Measurements from ENCODE around the gene RPS24. TPM values are rescaled to one million over a fixed set of nuclear protein-coding genes. Genes with fewer than 3 reads are reported as not detected.

RPS24 gene
- polyA plus RNA-seq, result 1,000 to 10,000 TPM; 3,318 to 7,694 (median 4,630) TPM
- long read RNA-seq, donor 1, transcript RPS24-207 (3 exons, 1,104 nt), result minor isoform, 430 of 8,672 reads
- long read RNA-seq, donor 1, transcript RPS24-211 (1 exons, 2,146 nt), result minor isoform, 945 of 8,672 reads
- long read RNA-seq, donor 1, transcript RPS24-210 (4 exons, 1,008 nt), result minor isoform, 329 of 8,672 reads
- long read RNA-seq, donor 1, transcript RPS24-219 (6 exons, 684 nt), result major isoform, 2,051 of 8,672 reads
- long read RNA-seq, donor 1, partial matches to known transcripts, result 2,542 of 8,672 reads
- long read RNA-seq, donor 1, other reads (novel, unspliced or antisense), result 2,073 of 8,672 reads
- long read RNA-seq, donor 2, transcript RPS24-219 (6 exons, 684 nt), result major isoform, 408 of 1,570 reads
- long read RNA-seq, donor 2, transcript RPS24-214 (5 exons, 634 nt), result minor isoform, 55 of 1,570 reads
- long read RNA-seq, donor 2, transcript RPS24-207 (3 exons, 1,104 nt), result minor isoform, 50 of 1,570 reads
- long read RNA-seq, donor 2, transcript RPS24-211 (1 exons, 2,146 nt), result minor isoform, 258 of 1,570 reads
- long read RNA-seq, donor 2, partial matches to known transcripts, result 344 of 1,570 reads
- long read RNA-seq, donor 2, other reads (novel, unspliced or antisense), result 417 of 1,570 reads
- long read RNA-seq, donor 3, transcript RPS24-207 (3 exons, 1,104 nt), result minor isoform, 178 of 4,020 reads
- long read RNA-seq, donor 3, transcript RPS24-211 (1 exons, 2,146 nt), result minor isoform, 632 of 4,020 reads
- long read RNA-seq, donor 3, transcript RPS24-219 (6 exons, 684 nt), result major isoform, 1,037 of 4,020 reads
- long read RNA-seq, donor 3, transcript RPS24-210 (4 exons, 1,008 nt), result minor isoform, 134 of 4,020 reads
- long read RNA-seq, donor 3, partial matches to known transcripts, result 1,631 of 4,020 reads
- long read RNA-seq, donor 3, other reads (novel, unspliced or antisense), result 280 of 4,020 reads
- long read RNA-seq, donor 4, transcript RPS24-211 (1 exons, 2,146 nt), result minor isoform, 19 of 113 reads
- long read RNA-seq, donor 4, transcript RPS24-207 (3 exons, 1,104 nt), result minor isoform, 6 of 113 reads
- long read RNA-seq, donor 4, transcript RPS24-219 (6 exons, 684 nt), result major isoform, 39 of 113 reads
- long read RNA-seq, donor 4, partial matches to known transcripts, result 23 of 113 reads
- long read RNA-seq, donor 4, other reads (novel, unspliced or antisense), result 23 of 113 reads
- long read RNA-seq, donor 5, transcript RPS24-214 (5 exons, 634 nt), result minor isoform, 32 of 1,325 reads
- long read RNA-seq, donor 5, transcript RPS24-207 (3 exons, 1,104 nt), result minor isoform, 41 of 1,325 reads
- long read RNA-seq, donor 5, transcript RPS24-211 (1 exons, 2,146 nt), result major isoform, 301 of 1,325 reads
- long read RNA-seq, donor 5, transcript RPS24-219 (6 exons, 684 nt), result minor isoform, 221 of 1,325 reads
- long read RNA-seq, donor 5, partial matches to known transcripts, result 526 of 1,325 reads
- long read RNA-seq, donor 5, other reads (novel, unspliced or antisense), result 185 of 1,325 reads
- long read RNA-seq, donor 6, transcript RPS24-207 (3 exons, 1,104 nt), result minor isoform, 138 of 2,853 reads
- long read RNA-seq, donor 6, transcript RPS24-211 (1 exons, 2,146 nt), result minor isoform, 367 of 2,853 reads
- long read RNA-seq, donor 6, transcript RPS24-219 (6 exons, 684 nt), result major isoform, 748 of 2,853 reads
- long read RNA-seq, donor 6, transcript RPS24-210 (4 exons, 1,008 nt), result minor isoform, 91 of 2,853 reads
- long read RNA-seq, donor 6, partial matches to known transcripts, result 649 of 2,853 reads
- long read RNA-seq, donor 6, other reads (novel, unspliced or antisense), result 777 of 2,853 reads
- long read RNA-seq, donor 7, result 0 reads
- long read RNA-seq, donor 8, transcript RPS24-219 (6 exons, 684 nt), result major isoform, 138 of 384 reads
- long read RNA-seq, donor 8, transcript RPS24-214 (5 exons, 634 nt), result minor isoform, 20 of 384 reads
- long read RNA-seq, donor 8, transcript RPS24-207 (3 exons, 1,104 nt), result minor isoform, 16 of 384 reads
- long read RNA-seq, donor 8, transcript RPS24-211 (1 exons, 2,146 nt), result minor isoform, 46 of 384 reads
- long read RNA-seq, donor 8, partial matches to known transcripts, result 67 of 384 reads
- long read RNA-seq, donor 8, other reads (novel, unspliced or antisense), result 88 of 384 reads
- long read RNA-seq, donor 9, transcript RPS24-219 (6 exons, 684 nt), result major isoform, 277 of 820 reads
- long read RNA-seq, donor 9, transcript RPS24-210 (4 exons, 1,008 nt), result minor isoform, 29 of 820 reads
- long read RNA-seq, donor 9, transcript RPS24-211 (1 exons, 2,146 nt), result minor isoform, 105 of 820 reads
- long read RNA-seq, donor 9, transcript RPS24-207 (3 exons, 1,104 nt), result minor isoform, 28 of 820 reads
- long read RNA-seq, donor 9, partial matches to known transcripts, result 142 of 820 reads
- long read RNA-seq, donor 9, other reads (novel, unspliced or antisense), result 219 of 820 reads
- long read RNA-seq, donor 10, transcript RPS24-211 (1 exons, 2,146 nt), result minor isoform, 442 of 3,887 reads
- long read RNA-seq, donor 10, transcript RPS24-219 (6 exons, 684 nt), result major isoform, 1,155 of 3,887 reads
- long read RNA-seq, donor 10, transcript RPS24-210 (4 exons, 1,008 nt), result minor isoform, 119 of 3,887 reads
- long read RNA-seq, donor 10, transcript RPS24-207 (3 exons, 1,104 nt), result minor isoform, 195 of 3,887 reads
- long read RNA-seq, donor 10, partial matches to known transcripts, result 1,635 of 3,887 reads
- long read RNA-seq, donor 10, other reads (novel, unspliced or antisense), result 251 of 3,887 reads

GRCh38 chr10:78033637-78034470, at the start of gene RPS24:
Gene RPS24, plus strand, starts transcription at chr10:78033863. Its CDS starts 39 bp downstream, at chr10:78033902.
- Histone ChIP-seq H3K36me3 (ENCODE audit: control insufficient read depth in 3 of 3, insufficient read depth in 2 of 3, low read depth in 1 of 3, low read length in 3 of 3) (peaks cover 8 to 18% (median 16%) of the 10 kb centered on the region in 3 donors), H3K4me1 (ENCODE audit: control insufficient read depth in 3 of 3, insufficient read depth in 2 of 3, low read depth in 1 of 3, low read length in 2 of 3) (peaks cover 3 to 18% (median 11%) of the 10 kb centered on the region in 3 donors), H3K4me3 (ENCODE audit: low read depth in 1 of 3, low read length in 3 of 3) (peak within 1 kb of the TSS; percentile 80 to 96 (median 87)), H3K27me3 (ENCODE audit: control insufficient read depth in 3 of 3, insufficient read depth in 3 of 3, low read length in 3 of 3) (no peaks in the 10 kb centered on the region), H3K27ac (ENCODE audit: low read depth in 1 of 3, low read length in 2 of 3) (peak within 1 kb of the TSS; percentile 38 to 86 (median 78)), H3K9me3 (ENCODE audit: control insufficient read depth in 2 of 2, insufficient read depth in 1 of 2, low read depth in 1 of 2, low read length in 1 of 2) (no peaks in the 10 kb centered on the region)
- WGBS, 3 donors, result 0% methylated on average over 54 to 55 of the region's 55 CpGs
- DNase-seq (peak; percentile 98 to 99), FAIRE-seq (no peak)

- FAIRE-seq, result no peak
Observed at GRCh38 chr10:77984986-77985385, 48.7 kb upstream of the RPS24 start.

GRCh38 chr10:77987671-77988255, 45.9 kb upstream of the RPS24 start:
- Histone ChIP-seq H3K4me3 (ENCODE audit: low read depth in 1 of 3, low read length in 3 of 3) (no peak overlapping the region), H3K36me3 (ENCODE audit: control insufficient read depth in 3 of 3, insufficient read depth in 2 of 3, low read depth in 1 of 3, low read length in 3 of 3) (peaks cover 28 to 70% (median 38%) of the 10 kb centered on the region in 3 donors), H3K4me1 (ENCODE audit: control insufficient read depth in 3 of 3, insufficient read depth in 2 of 3, low read depth in 1 of 3, low read length in 2 of 3) (no peaks in the 10 kb centered on the region), H3K27me3 (ENCODE audit: control insufficient read depth in 3 of 3, insufficient read depth in 3 of 3, low read length in 3 of 3) (no peaks in the 10 kb centered on the region), H3K27ac (ENCODE audit: low read depth in 1 of 3, low read length in 2 of 3) (no peak overlapping the region), H3K9me3 (ENCODE audit: control insufficient read depth in 2 of 2, insufficient read depth in 1 of 2, low read depth in 1 of 2, low read length in 1 of 2) (no peaks in the 10 kb centered on the region)
- FAIRE-seq (no peak), DNase-seq (no peak)
- WGBS, 3 donors, result 88 to 92% (median 90%) methylated on average over 7 of the region's 7 CpGs

More at GRCh38 chr10:77984986-77985385, 48.7 kb upstream of the RPS24 start:
- no peaks in the 10 kb centered on the region for H3K27me3 ChIP-seq (ENCODE audit: control insufficient read depth in 3 of 3, insufficient read depth in 3 of 3, low read length in 3 of 3)
- peak in 1 of 2 donors; percentile 42 for DNase-seq
- H3K4me3 ChIP-seq (ENCODE audit: low read depth in 1 of 3, low read length in 3 of 3), result no peak overlapping the region
- H3K36me3 ChIP-seq (ENCODE audit: control insufficient read depth in 3 of 3, insufficient read depth in 2 of 3, low read depth in 1 of 3, low read length in 3 of 3), result peaks cover 31 to 74% (median 47%) of the 10 kb centered on the region in 3 donors
- 45 to 68% (median 65%) methylated on average over 4 of the region's 4 CpGs for WGBS, 3 donors
- no peaks in the 10 kb centered on the region for H3K4me1 ChIP-seq (ENCODE audit: control insufficient read depth in 3 of 3, insufficient read depth in 2 of 3, low read depth in 1 of 3, low read length in 2 of 3)
- no peaks in the 10 kb centered on the region for H3K9me3 ChIP-seq (ENCODE audit: control insufficient read depth in 2 of 2, insufficient read depth in 1 of 2, low read depth in 1 of 2, low read length in 1 of 2)
- H3K27ac ChIP-seq (ENCODE audit: low read depth in 1 of 3, low read length in 2 of 3), result no peak overlapping the region

GRCh38 chr10:77989081-77989724, 44.5 kb upstream of the RPS24 start:
- H3K27ac ChIP-seq (ENCODE audit: low read depth in 1 of 3, low read length in 2 of 3), result no peak overlapping the region
- H3K4me1 ChIP-seq (ENCODE audit: control insufficient read depth in 3 of 3, insufficient read depth in 2 of 3, low read depth in 1 of 3, low read length in 2 of 3), result no peaks in the 10 kb centered on the region
- H3K4me3 ChIP-seq (ENCODE audit: low read depth in 1 of 3, low read length in 3 of 3), result no peak overlapping the region
- DNase-seq (peak in 1 of 2 donors; percentile 6), FAIRE-seq (no peak)
- no peaks in the 10 kb centered on the region for H3K27me3 ChIP-seq (ENCODE audit: control insufficient read depth in 3 of 3, insufficient read depth in 3 of 3, low read length in 3 of 3)
- peaks cover 25 to 62% (median 39%) of the 10 kb centered on the region in 3 donors for H3K36me3 ChIP-seq (ENCODE audit: control insufficient read depth in 3 of 3, insufficient read depth in 2 of 3, low read depth in 1 of 3, low read length in 3 of 3)
- H3K9me3 ChIP-seq (ENCODE audit: control insufficient read depth in 2 of 2, insufficient read depth in 1 of 2, low read depth in 1 of 2, low read length in 1 of 2), result no peaks in the 10 kb centered on the region
- 76 to 87% (median 83%) methylated on average over 11 of the region's 11 CpGs for WGBS, 3 donors

GRCh38 chr10:77993620-77994019, 40.0 kb upstream of the RPS24 start:
- H3K27me3 ChIP-seq (ENCODE audit: control insufficient read depth in 3 of 3, insufficient read depth in 3 of 3, low read length in 3 of 3), result no peaks in the 10 kb centered on the region
- H3K4me1 ChIP-seq (ENCODE audit: control insufficient read depth in 3 of 3, insufficient read depth in 2 of 3, low read depth in 1 of 3, low read length in 2 of 3), result no peaks in the 10 kb centered on the region
- H3K4me3 ChIP-seq (ENCODE audit: low read depth in 1 of 3, low read length in 3 of 3), result no peak overlapping the region
- peaks cover 8 to 29% (median 19%) of the 10 kb centered on the region in 3 donors for H3K36me3 ChIP-seq (ENCODE audit: control insufficient read depth in 3 of 3, insufficient read depth in 2 of 3, low read depth in 1 of 3, low read length in 3 of 3)
- FAIRE-seq, result no peak
- no peak overlapping the region for H3K27ac ChIP-seq (ENCODE audit: low read depth in 1 of 3, low read length in 2 of 3)
- WGBS, 3 donors, result 92 to 98% (median 92%) methylated on average over 3 of the region's 3 CpGs
- DNase-seq, result no peak
- H3K9me3 ChIP-seq (ENCODE audit: control insufficient read depth in 2 of 2, insufficient read depth in 1 of 2, low read depth in 1 of 2, low read length in 1 of 2), result no peaks in the 10 kb centered on the region
